ENCODE data around the gene ACP7. TPM values are rescaled to one million over a fixed set of nuclear protein-coding genes. Genes with fewer than 3 reads are reported as not detected.

The ACP7 gene
- total and polyA plus RNA-seq, 10 of the 15 experiments (the other 5 are each of a cell fraction or from before 2014, with no cell fraction given) = not detected

- TF ChIP-seq SKIL (IDR thresholded peaks at IDR 0.05; ENCODE audit: low read depth, poor library complexity, severe bottlenecking) = no peak
- no peak for TF ChIP-seq SMC3 (IDR thresholded peaks at IDR 0.05; ENCODE audit: borderline replicate concordance, low read length)
Observed at GRCh38 chr19:39137131-39137530, 53.0 kb downstream of the ACP7 start (continued).

GRCh38 chr19:39138221-39139211 lies 54.3 kb downstream of the ACP7 start:
- Histone ChIP-seq H3K27me3 (replicated peaks in 1 of 2; ENCODE audit: control insufficient read depth in 2 of 2, insufficient read depth in 2 of 2, low read length in 1 of 2) (no peaks in the 10 kb centered on the region), H3K79me2 (ENCODE audit: control insufficient read depth, insufficient read depth, low read length) (no peaks in the 10 kb centered on the region), H3K9me3 (replicated peaks; ENCODE audit: control insufficient read depth, insufficient read depth, low read length) (no peaks in the 10 kb centered on the region), H3K4me1 (ENCODE audit: control insufficient read depth, insufficient read depth, low read length) (no peaks in the 10 kb centered on the region), H4K20me1 (ENCODE audit: control insufficient read depth, insufficient read depth) (no peaks in the 10 kb centered on the region), H3K4me3 (no peak overlapping the region), H3K9ac (ENCODE audit: control insufficient read depth, insufficient read depth, low read length) (no peak overlapping the region), H2AFZ (ENCODE audit: control insufficient read depth, low read depth, low read length) (no peak overlapping the region), H3K27ac (ENCODE audit: control insufficient read depth, insufficient read depth) (no peak overlapping the region), H3K36me3 (ENCODE audit: control insufficient read depth in 2 of 2, insufficient read depth in 2 of 2, low read length in 1 of 2) (no peaks in the 10 kb centered on the region; a peak in 1 of 4 replicates), H3K4me2 (ENCODE audit: control insufficient read depth, insufficient read depth) (no peak overlapping the region)
- no peak for TF ChIP-seq PAX5 (IDR thresholded peaks at IDR 0.05; ENCODE audit: borderline replicate concordance, low read depth, low read length)
- TF ChIP-seq SUPT20H (IDR thresholded peaks at IDR 0.05; ENCODE audit: borderline replicate concordance, control insufficient read depth, low read depth, low read length) = no peak
- no peak for TF ChIP-seq SIN3A (IDR thresholded peaks at IDR 0.05; ENCODE audit: low read depth, low read length)
- no peak for TF ChIP-seq RELA (IDR thresholded peaks at IDR 0.05; ENCODE audit: borderline replicate concordance, partially characterized antibody)
- no peak for TF ChIP-seq IKZF2 (IDR thresholded peaks at IDR 0.05)
- TF ChIP-seq GATAD2B (conservative IDR thresholded peaks at IDR 0.05; ENCODE audit: low read depth) = no peak
- TF ChIP-seq CHD1 (IDR thresholded peaks at IDR 0.05; ENCODE audit: low read depth, low read length) = no peak
- no peak for TF ChIP-seq USF2 (IDR thresholded peaks at IDR 0.05; ENCODE audit: borderline replicate concordance, low read depth, low read length)
- TF ChIP-seq NFIC (IDR thresholded peaks at IDR 0.05; ENCODE audit: low read depth, low read length) = no peak
- no peak for TF ChIP-seq BACH1 (IDR thresholded peaks at IDR 0.05; ENCODE audit: borderline replicate concordance)
- TF ChIP-seq SREBF2 (IDR thresholded peaks at IDR 0.05; ENCODE audit: low read length) = no peak
- TF ChIP-seq RFX5 (IDR thresholded peaks at IDR 0.05; ENCODE audit: low read depth, low read length) = no peak
- TF ChIP-seq SPI1 (IDR thresholded peaks at IDR 0.05; ENCODE audit: borderline replicate concordance, insufficient read depth, low read depth, low read length) = no peak
- RAD21 ChIA-PET (ENCODE audit: unreplicated experiment) = no interaction called here
- no peak for ATAC-seq
- BruUV-seq (replicated peaks) = no TSS peak
- no peak for FAIRE-seq
- POLR2A ChIA-PET = interaction anchor here (0.5 to 0.6 kb wide), 2 partner anchors 116 to 162 kb away, joined by 3 to 6 read pairs; no protein-coding TSS in a partner anchor
- intact Hi-C loops (cut with micrococcal nuclease; ENCODE audit: unreplicated experiment) (no loop called here), in situ Hi-C loops (cut with MboI) (no loop called here)
- SMC1A ChIA-PET (ENCODE audit: uncharacterized antibody, unreplicated experiment) = no interaction called here
- CTCF ChIA-PET = interaction anchor here (1.4 to 1.7 kb wide), 2 partner anchors 16 to 30 kb away, joined by 3 to 7 read pairs; no protein-coding TSS in a partner anchor
- DNase-seq (ENCODE audit: low read depth, low spot score) = no peak
- 83% methylated on average over 19 of the region's 20 CpGs for WGBS (ENCODE audit: insufficient coverage, insufficient replicate concordance, low lambda C conversion rate, missing lambda C conversion rate)
